ENCODE data around the gene ZNF366.

The ZNF366 gene

GRCh38 chr5:72397836-72398235 lies 109.4 kb downstream of the ZNF366 start:
- Histone ChIP-seq H3K4me1 (no peaks in the 10 kb centered on the region), H3K27me3 (no peaks in the 10 kb centered on the region), H3K4me3 (ENCODE audit: low read depth, low read length) (no peak overlapping the region), H3K9me3 (peaks cover 8% of the 10 kb centered on the region), H3K36me3 (no peaks in the 10 kb centered on the region)
- TF ChIP-seq CTCF (IDR thresholded peaks at IDR 0.05; ENCODE audit: low read depth, low read length): no peak
- no peak for DNase-seq

GRCh38 chr5:72394688-72395087 lies 112.5 kb downstream of the ZNF366 start:
- H3K4me1 ChIP-seq: no peaks in the 10 kb centered on the region
- H3K9me3 ChIP-seq: no peaks in the 10 kb centered on the region
- no peak overlapping the region for H3K4me3 ChIP-seq (ENCODE audit: low read depth, low read length)
- H3K27me3 ChIP-seq: no peaks in the 10 kb centered on the region
- DNase-seq: peak; percentile 19
- H3K36me3 ChIP-seq: no peaks in the 10 kb centered on the region
- peak; percentile 57 for TF ChIP-seq CTCF (IDR thresholded peaks at IDR 0.05; ENCODE audit: low read depth, low read length)

- Histone ChIP-seq H3K4me3 (ENCODE audit: low read depth, low read length) (no peak overlapping the region), H3K9me3 (no peaks in the 10 kb centered on the region), H3K4me1 (no peaks in the 10 kb centered on the region), H3K27me3 (no peaks in the 10 kb centered on the region), H3K36me3 (no peaks in the 10 kb centered on the region)
- DNase-seq: no peak
- TF ChIP-seq CTCF (IDR thresholded peaks at IDR 0.05; ENCODE audit: low read depth, low read length): no peak
These were observed 114.2 kb downstream of the ZNF366 start for GRCh38 chr5:72393052-72393451.

All from BE2C (cell line).